Kidney glomerular epithelial cell (primary cell): ENCODE measurements around the gene NEDD4L.
A peak's percentile ranks its signal among the peaks of the same experiment; 100 is the strongest.

Source experiments
- DNase-seq: peaks from one replicate; lab custom pipeline; 2025; lab: John Stamatoyannopoulos, UW

NEDD4L gene

DNA sequence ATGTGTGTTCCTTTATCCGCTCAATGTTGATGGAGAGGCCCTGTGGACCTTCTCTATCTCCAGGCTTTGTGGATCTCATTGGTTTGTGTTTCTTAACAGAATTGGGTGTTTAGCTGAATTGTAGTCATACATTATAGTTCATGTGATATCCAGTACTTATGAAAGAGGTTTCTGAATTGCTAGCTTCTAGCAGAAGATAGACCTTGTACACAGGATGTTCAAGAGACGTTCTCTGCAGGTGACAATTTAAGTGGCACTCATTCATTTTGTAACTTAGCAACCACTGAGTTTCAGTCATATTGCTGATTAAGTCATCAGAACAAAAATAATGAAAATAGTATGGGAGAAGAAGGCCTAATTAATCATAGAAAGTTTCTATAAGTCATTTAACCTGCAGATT is 305.6 kb downstream of the NEDD4L start:
- DNase-seq = no peak

DNA sequence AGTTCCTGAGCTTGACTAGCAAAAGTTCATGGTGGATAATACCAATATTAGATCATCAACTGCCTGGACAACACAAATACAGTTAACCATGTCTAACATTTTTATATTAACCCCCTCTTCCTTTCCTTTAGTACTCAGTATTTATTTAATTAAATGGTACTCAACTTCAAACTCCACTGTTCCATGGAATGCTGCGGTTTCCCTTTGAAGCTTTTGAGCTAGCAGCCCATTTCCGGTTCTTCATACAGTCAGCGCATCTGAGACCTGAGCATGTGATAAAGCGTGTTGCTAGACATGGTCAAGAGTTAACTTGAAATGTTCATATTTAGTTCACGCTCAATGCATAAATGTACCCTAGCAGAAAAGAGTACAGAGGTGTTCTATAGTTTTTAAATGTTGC is 306.5 kb downstream of the NEDD4L start:
- DNase-seq = no peak

DNA sequence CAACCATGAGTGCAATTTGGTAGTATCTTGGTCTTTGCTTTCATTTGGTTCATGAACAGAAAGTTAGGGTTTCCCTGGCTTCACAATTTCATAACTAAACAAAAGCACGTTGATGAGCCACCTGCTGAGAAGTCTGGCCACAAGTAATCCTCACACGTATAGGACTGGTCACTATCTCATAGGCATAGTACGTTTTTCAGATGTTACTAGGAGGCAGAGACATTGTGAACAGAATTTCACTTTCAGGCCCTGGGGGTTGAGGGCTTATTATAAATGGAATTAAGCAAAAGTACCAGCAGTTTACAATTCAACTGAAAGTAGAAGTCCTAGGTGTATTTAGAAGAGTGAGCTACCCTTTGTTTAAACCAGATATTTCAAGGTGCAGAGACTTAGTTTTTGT is 307.8 kb downstream of the NEDD4L start:
- no peak for DNase-seq

DNA sequence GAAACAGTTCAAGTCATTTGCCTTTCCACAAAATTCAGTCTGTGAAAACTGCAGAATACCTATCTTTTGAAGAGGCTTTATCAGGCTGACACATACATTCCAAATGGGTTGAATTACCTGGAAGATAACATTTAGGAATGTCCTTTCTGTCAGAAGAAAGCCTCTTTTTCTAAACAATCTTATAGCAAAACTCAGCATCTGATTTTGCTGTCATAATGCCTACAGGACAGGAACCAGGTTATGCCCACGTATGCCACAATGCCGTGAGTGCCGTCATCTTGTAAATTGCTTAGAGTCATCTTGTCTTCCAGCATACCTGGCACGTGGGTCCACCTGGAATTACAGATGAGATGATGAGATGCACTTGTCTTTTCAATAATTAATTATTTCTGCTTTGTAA is 309.6 kb downstream of the NEDD4L start:
- DNase-seq = no peak

DNA sequence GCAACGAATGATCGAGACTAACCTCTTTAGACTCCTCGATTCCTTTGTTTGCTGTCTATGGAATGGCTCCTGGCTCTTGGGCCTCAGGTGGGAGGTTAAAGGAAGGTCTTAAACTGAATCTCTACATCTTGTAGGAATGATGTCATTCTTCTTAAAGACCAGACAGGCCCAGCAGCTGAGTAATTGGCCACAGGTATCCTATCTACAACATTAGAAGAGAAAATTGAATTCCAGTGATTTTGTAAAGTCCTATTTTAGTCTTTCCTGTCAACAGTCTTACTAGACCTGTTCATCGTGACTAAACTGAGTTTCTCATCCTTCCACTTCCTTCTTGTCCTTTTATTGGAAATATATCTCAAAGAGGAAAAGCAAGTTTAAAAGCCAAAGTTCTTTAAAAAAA is 310.0 kb downstream of the NEDD4L start:
- DNase-seq = no peak

DNA sequence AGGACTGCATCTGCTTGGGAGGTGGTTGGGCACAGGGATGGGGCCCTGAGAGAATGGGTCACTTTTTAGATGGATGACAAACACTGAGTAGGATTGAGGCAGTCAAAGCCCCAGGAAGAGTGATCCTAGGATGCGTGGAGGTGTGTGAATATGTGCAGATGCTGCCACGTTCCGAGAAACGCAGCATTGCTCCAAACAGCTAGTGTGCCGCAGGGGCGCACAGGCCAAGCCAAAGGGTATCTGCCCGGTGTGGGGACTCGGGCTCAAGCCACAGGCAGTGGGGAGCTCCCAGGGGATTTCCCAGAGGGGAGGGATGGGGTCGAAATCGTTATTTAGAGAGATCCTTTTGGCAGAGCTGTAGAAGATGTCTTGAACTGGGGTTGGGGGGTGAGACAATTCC is 310.8 kb downstream of the NEDD4L start:
- DNase-seq = no peak

DNA sequence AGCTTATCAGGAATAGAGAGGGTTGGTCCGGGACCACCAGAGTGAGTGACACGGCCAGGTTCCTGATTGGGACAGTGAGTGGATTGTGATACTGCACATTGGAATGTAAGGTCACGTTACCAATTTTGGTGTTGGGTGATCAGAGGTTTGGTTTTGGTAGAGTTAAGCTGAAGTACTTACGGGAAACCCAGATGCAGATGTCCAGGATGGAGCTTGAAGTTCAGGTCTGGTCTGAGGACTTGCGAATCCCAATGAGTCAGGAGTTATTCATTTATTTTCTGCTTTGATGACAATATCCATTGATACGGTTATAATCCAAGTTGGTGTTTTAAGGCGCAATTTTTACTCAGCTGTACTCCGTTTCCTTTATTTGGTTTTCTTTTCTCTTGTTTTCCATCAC is 311.2 kb downstream of the NEDD4L start:
- no peak for DNase-seq

DNA sequence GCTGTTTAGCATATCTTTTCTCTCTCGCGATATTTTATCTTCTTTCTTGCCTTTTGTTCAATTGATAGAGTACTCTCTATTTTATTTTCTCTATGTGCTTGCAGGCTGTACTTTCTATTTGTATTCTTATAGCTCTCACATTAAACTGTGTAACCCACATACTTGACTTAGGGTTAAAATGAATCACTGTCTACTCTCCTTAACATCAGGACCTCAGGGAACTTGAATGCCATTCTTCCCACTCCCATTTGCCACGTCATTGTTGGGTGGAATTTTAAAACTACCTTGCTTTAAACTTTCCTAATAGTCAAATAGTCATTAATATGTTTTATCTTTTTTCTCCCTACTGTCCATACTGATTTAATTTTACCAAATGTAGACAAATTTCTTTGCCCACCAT is 315.2 kb downstream of the NEDD4L start:
- DNase-seq = no peak

DNA sequence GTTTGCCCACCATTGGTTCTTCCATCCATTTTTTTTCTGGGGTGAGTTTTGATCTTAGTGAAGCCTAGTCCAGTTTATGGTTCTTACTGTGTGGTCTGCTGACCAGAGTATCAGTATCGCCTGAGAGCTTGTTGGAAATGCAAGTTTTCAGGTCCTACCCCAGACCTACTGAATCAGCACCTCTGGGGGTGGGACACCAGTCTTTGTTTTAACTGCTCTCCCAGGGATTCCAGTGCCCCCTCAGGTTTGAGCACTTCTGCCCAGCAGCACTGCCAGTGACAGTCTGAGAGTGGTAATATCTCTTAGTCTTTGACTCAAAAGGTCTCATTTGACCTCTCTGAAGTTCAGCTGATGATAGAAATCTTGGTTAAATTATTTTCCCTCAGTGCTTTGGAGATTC is 315.6 kb downstream of the NEDD4L start:
- DNase-seq = no peak

DNA sequence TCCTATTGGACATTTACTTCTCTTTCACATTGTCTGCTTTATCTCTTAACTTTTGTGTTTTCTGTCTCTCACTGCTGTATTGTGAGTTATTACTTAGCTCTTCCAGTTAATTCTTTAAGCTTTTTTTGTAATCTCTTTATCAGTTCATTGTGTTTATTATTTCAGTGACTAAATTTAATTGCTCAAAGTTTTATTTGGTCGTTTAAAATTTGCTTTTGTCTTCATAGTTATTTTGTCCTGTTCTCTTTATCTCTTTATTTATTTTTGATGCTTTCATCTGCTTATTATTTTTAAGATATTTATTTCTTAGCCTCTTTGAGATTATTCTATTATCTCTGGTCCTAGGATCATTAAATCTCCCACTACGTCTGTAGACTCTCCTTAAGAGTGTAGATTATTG is 316.3 kb downstream of the NEDD4L start:
- no peak for DNase-seq

DNA sequence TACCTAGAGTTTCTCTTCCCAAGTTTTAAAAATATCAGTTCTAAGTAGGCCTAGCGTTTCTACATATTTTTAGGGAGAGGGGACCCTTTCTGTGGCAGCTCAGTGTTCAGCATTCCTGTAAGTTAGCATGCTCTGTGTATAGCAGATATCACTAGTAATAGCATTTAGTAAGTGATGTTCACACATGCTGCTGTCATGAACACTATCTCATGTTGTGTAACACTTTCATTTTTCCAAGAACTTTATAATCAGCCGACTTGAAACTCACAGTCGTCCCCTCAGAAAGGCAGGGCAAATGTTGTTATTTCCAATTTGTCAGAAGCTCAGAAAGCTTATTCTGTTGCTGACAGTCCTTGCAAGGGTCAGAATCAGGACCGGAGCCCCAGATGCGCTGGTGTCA is 317.2 kb downstream of the NEDD4L start:
- DNase-seq = no peak

DNA sequence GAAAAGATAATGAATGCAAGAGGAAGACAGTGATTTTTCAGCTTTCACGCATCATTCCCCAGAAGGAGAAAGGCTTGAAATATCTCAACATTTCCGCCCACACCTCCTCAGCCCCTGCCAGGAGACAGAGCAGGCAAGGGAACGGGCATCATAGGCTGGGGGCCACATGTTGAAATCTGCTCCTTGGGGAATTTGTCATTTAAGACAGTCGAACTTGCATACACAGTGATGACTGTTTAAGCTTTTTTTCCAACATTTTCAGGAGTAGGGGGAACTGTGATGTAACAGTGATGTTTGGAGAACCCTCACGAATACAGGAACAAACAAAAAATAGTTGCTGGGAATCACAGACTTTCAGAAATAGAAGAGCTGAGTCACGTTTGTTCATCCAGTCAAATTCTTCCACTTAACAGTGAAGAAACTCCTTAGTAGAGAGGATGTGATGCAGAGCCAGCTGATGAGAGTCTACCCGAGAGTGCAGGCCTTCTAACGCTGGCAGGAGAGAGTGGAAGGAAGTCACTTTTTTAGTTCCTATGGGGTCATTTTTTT is 318.1 kb downstream of the NEDD4L start:
- DNase-seq = peak; percentile 95

DNA sequence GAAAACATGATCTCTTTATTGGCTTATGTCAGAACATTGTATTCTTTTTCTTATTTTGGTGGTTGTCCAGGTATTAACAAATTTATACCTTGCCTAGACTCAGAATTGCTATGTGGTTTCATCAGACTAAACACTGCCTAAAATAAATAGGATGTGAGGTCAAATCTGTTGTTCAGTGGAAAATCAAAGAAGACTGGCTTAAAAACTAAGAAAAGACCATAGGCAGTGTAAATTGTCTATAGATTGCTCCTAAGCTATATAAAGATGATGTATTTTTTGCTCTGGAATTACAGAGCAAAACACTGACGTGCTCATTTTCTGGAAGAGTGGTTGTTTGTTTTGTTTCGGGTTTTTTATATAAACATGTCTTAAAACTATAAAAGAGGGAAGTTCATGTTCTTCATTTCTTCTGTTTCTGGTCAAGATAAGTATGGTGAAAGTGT is 318.8 kb downstream of the NEDD4L start:
- no peak for DNase-seq

DNA sequence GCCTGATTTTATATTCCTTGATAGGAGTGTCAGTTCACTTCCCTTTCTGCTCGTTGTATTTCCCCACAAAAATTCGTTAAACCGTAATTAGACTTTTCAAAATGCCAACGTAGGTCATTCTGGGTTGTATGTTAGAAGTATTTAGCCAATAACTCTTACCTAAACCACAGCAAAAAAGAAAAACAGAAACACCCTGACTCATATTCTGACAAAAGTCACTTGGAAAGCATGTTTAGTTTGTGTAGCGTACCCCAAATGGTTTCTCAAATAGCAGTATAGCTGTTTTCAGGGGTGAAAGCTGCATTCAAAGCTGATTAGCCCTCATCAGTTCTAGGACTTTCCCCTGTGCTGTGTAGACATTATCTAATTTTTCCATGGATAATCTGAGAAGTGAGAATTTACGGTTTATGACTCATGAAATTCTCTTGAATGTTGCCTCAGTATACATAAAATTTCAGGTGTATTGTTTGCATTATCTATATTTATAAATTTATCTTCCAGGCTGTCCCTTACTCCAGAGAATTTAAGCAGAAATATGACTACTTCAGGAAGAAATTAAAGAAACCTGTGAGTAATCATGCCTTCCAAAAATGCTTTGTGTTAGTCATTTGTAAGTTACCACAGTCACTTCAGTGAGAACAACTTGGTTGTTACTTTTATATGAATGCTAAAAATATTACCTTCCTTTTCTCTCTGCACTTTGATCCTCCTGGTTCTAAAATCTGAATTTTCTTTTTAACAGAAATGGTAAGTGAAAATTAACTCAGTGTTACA is 319.9 kb downstream of the NEDD4L start:
- no peak for DNase-seq

DNA sequence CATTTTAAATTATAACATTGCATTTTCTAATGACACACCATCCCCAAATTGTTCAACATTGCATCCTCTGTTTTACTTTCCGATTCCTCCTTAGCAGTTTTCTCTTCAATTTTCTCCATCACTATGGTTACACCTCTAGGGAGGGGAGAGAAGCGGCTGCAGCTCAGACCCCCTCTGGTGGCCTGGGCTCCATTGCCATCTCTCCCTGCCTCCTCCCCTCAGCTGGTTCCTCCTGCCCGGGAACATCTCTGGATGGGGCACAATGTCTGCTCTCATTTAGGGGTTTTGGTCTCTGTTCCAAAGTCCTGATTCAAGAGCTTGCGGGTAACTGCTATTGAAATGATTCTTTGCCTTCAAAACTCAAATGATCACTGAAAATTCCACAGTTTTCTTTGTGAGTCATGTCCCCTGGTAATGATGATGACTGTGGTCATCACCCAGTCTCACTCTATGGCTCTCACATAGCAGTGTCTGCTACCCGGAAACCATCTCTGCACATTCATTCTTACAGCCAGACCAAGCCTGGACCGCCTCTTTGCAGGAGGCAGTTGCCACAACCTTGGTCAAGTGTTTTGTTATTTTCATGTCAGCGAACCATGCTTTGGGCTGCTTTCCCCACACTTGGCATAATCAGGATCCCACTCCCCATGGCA is 321.0 kb downstream of the NEDD4L start:
- peak; percentile 46 for DNase-seq

DNA sequence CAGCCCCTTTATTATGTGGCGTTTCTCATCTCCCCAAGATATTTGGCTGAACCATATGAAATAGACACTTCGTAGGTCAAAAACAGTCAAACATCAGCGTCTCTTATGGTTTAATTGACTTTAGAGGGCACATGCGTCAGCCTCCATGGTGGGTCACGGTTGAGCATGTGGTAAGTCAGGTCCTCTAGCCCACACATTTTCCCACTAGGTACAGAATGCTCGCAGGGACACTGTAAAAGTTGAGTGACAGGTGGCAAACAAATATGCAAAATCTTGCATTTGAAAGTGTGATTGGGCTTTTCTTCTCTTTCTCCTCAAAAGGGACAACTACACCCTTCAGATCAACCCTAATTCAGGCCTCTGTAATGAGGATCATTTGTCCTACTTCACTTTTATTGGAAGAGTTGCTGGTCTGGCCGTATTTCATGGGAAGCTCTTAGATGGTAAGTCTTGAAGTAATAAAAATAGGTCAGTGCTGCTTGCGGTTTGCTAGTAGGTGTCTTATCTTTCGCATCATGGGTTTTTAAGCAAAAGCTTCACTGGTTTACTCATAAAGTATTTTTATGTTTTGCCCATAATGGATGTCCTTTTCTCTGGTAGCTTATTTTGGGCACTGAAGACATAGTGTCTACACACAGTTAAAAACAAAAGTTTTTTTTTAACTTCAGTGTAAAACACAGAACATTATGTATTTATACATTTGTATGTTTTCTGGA is 323.6 kb downstream of the NEDD4L start:
- DNase-seq = no peak

DNA sequence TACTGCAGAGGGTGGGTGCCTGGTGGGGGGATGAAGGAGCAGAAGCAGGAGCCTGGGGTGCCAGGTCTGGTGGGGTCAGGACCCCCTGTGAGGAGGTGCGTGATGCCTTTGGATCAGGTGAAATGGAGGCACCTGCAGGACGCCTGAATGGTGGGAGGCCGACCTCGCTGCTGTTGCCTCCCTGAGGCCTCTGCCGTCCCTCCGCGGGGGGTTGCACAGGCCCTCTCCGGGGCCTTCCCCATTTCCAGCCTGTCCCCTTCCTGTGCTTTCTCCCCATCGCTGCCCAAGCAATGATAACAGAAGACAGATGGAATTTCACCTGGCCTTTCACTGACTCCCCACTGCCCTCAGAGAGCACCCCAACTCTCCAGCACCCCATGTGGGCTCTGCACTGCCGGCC is 325.6 kb downstream of the NEDD4L start:
- no peak for DNase-seq

DNA sequence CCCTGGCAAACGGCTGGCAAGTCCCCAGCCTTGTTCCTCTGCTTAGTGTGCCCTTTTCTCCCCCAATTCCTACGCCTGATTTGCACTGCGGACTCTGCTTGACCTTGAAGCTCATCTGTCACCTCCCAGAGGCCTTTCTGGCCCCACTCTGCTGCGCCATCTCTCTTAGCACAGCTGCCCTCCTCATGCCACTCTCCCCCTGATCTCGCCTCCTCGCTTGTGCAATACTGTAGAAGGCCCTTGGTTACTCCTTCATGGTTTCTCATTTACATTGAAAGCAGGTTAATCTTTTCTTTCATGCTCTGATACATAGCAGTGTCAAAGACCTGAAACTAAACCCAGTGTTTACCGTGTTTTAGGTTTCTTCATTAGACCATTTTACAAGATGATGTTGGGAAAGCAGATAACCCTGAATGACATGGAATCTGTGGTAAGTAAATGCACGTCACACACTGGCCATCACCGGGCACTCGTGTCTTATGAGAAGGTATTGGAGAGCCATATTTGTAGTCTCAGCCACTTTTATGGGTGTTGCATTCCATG is 326.1 kb downstream of the NEDD4L start:
- no peak for DNase-seq

DNA sequence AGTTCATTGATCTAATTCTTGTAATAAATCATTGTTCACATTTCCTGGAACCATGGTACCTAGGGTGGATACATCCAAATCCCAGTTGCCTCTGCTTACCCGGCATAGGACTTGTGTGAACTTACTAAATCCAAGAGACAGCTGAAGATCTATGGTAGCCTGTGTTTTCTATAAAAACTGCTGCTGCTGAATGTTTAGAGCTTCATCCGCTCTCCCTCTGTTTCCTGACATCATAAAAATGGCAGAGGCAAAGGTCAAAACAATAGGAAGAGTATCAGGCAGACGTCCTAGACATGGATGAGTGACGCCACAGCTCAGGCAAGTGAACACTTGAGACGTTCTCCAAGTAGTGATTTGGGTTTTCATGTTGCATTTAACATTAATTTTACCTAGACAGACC is 326.6 kb downstream of the NEDD4L start:
- DNase-seq = no peak

DNA sequence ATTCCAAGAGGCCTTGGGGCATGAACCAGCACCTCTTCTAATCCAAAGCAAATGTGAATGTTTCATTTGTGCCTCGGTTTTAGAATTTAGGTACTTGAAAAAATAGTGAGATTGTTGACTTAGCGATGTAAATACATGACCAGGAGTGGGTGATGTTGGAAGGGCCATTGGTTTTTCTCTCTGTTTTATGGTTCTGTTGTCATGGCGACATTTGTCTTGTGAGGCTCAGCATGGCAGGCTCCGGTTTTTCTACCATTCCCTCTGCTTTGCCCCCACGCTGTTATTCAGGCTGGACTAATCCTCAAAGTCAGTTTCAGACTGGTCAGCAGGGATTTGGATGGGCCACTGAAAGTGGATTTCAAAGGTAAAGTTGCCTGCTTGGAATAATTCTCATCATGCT is 329.5 kb downstream of the NEDD4L start:
- DNase-seq = no peak

DNA sequence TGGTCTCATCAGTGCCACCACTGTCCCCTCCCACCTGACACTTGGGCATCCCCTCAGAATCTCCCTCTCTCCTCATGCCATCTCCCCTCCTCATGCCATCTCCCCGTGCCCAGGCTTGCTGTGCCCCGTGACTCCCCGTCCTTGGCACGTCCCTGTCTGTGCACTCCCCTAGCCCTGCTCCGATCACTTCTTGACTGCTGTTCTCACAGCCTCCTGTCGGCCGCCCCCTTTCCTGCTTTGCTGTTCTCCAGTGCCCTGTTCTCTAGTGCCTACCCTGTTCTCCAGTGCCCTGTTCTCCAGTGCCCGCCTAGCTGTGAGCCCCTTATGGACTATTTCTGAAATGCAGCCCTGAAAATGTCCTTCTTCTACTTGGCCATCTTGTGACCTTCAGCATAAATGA is 331.0 kb downstream of the NEDD4L start:
- no peak for DNase-seq
